Measurements from ENCODE around the gene METTL9. TPM values are rescaled to one million over a fixed set of nuclear protein-coding genes. Genes with fewer than 3 reads are reported as not detected.
"Not testable (repeated sequence)": the region's sequence is repeated elsewhere in the genome, so short reads cannot be mapped to it uniquely, and the experiment has no call there.

Gene METTL9
- 163 and 176 TPM in 2 replicates for total RNA-seq
- 104 and 124 TPM in 2 replicates for polyA plus RNA-seq
- 89.4 and 97.9 TPM in 2 replicates for polyA plus RNA-seq (2012)
- 5.7 and 10.0 TPM in 2 replicates for polyA minus RNA-seq (ENCODE audit: low replicate concordance)

DNA sequence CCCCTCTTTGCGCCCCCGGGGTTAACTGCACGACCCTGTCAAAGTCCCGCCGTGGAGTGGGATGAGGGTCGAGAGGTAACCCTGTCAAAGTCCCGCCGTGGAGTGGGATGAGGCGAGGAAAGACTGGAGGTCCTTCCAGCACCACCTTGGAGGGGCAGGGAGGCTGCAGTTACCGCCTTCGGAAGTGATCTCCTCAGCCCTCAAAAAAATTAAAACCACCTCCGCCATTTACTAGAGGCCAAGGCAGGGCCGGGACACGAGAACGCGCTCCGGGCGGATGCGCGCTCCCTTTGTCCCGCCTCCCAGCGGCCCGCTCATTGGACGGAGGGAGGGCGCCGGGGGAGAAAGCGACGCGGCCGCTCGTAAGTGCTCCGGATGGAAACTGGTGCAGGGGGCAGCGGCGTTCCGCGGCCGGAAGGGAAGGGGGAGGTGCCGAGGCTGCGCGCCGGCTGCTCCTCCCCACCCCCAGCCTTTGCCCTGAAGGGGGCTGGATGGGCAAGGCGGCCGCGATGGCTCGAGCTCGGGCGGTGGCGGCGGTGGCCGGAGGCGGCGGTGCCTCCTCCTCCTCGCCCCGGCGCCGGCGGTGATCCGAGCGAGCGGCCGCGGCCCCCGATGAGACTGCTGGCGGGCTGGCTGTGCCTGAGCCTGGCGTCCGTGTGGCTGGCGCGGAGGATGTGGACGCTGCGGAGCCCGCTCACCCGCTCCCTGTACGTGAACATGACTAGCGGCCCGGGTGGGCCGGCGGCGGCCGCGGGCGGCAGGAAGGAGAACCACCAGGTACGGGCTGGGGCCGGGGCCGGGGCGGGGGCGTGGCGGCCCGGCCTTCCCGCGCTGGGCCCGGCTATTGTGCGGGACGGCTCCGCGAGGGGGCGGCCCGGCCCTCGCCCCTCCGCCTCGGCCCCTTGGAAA, at the start of gene METTL9:
TSS of gene METTL9 (plus strand) at position 456 of the 909 bp plus-strand sequence. CDS start at position 613, 157 bp downstream.
- peaks cover 7% of the 10 kb centered on the region for H3K4me1 ChIP-seq (ENCODE audit: control insufficient read depth, extremely low read depth, insufficient read depth, low read length)
- no peaks in the 10 kb centered on the region for H3K27me3 ChIP-seq (ENCODE audit: control insufficient read depth, insufficient read depth, low read length)
- TF ChIP-seq EZH2 (IDR thresholded peaks at IDR 0.05; ENCODE audit: low read length, missing control alignments), result no peak
- TF ChIP-seq, protein P1, sequence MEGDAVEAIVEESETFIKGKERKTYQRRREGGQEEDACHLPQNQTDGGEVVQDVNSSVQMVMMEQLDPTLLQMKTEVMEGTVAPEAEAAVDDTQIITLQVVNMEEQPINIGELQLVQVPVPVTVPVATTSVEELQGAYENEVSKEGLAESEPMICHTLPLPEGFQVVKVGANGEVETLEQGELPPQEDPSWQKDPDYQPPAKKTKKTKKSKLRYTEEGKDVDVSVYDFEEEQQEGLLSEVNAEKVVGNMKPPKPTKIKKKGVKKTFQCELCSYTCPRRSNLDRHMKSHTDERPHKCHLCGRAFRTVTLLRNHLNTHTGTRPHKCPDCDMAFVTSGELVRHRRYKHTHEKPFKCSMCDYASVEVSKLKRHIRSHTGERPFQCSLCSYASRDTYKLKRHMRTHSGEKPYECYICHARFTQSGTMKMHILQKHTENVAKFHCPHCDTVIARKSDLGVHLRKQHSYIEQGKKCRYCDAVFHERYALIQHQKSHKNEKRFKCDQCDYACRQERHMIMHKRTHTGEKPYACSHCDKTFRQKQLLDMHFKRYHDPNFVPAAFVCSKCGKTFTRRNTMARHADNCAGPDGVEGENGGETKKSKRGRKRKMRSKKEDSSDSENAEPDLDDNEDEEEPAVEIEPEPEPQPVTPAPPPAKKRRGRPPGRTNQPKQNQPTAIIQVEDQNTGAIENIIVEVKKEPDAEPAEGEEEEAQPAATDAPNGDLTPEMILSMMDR (conservative IDR thresholded peaks at IDR 0.05 in 1 of 2, IDR thresholded peaks at IDR 0.05 in 1 of 2; ENCODE audit: low read depth in 1 of 2, low read length in 2 of 2), result no peak
- H3K4me3 ChIP-seq (replicated peaks in 1 of 4; ENCODE audit: control extremely low read depth in 1 of 4, insufficient read depth in 1 of 4, low read depth in 3 of 4, low read length in 4 of 4), result peak within 1 kb of the TSS; percentile 88 to 99 (median 93)
- H2AFZ ChIP-seq (ENCODE audit: low read length), result peak within 1 kb of the TSS; percentile 100
- no peaks in the 10 kb centered on the region for H3K36me3 ChIP-seq (ENCODE audit: control insufficient read depth, insufficient read depth, low read length)
- peak within 1 kb of the TSS; percentile 95 for H3K4me2 ChIP-seq (ENCODE audit: extremely low read depth, insufficient read depth, low read length)
- peaks cover 45% of the 10 kb centered on the region for H3K79me2 ChIP-seq (ENCODE audit: control insufficient read depth, insufficient read depth, low read length)
- peaks cover 2% of the 10 kb centered on the region for H4K20me1 ChIP-seq (ENCODE audit: control insufficient read depth, extremely low read depth, insufficient read depth, low read length)
- H3K9ac ChIP-seq (ENCODE audit: insufficient read depth, low read length), result peak within 1 kb of the TSS; percentile 89
- no peaks in the 10 kb centered on the region for H3K9me3 ChIP-seq (ENCODE audit: control insufficient read depth, insufficient read depth, low read depth, low read length)
- DNase-seq (ENCODE audit: low read depth in 2 of 2), result peak; percentile 94 to 95
- H3K27ac ChIP-seq (ENCODE audit: insufficient read depth, low read length), result peak within 1 kb of the TSS; percentile 90

- not testable (repeated sequence) for H3K4me1 ChIP-seq (ENCODE audit: control insufficient read depth, extremely low read depth, insufficient read depth, low read length); H3K9ac ChIP-seq (ENCODE audit: insufficient read depth, low read length); H3K9me3 ChIP-seq (ENCODE audit: control insufficient read depth, insufficient read depth, low read depth, low read length); H3K27ac ChIP-seq (ENCODE audit: insufficient read depth, low read length); H2AFZ ChIP-seq (ENCODE audit: low read length); H3K36me3 ChIP-seq (ENCODE audit: control insufficient read depth, insufficient read depth, low read length); H3K4me2 ChIP-seq (ENCODE audit: extremely low read depth, insufficient read depth, low read length); DNase-seq (ENCODE audit: low read depth in 2 of 2); H4K20me1 ChIP-seq (ENCODE audit: control insufficient read depth, extremely low read depth, insufficient read depth, low read length); H3K27me3 ChIP-seq (ENCODE audit: control insufficient read depth, insufficient read depth, low read length); H3K4me3 ChIP-seq (replicated peaks in 1 of 4; ENCODE audit: control extremely low read depth in 1 of 4, insufficient read depth in 1 of 4, low read depth in 3 of 4, low read length in 4 of 4); H3K79me2 ChIP-seq (ENCODE audit: control insufficient read depth, insufficient read depth, low read length)
Observed at GRCh38 chr16:21549975-21550374, 49.4 kb upstream of the METTL9 start.

GRCh38 chr16:21550435-21550834, 48.9 kb upstream of the METTL9 start:
- not testable (repeated sequence) for DNase-seq (ENCODE audit: low read depth in 2 of 2); H3K9ac ChIP-seq (ENCODE audit: insufficient read depth, low read length); H3K9me3 ChIP-seq (ENCODE audit: control insufficient read depth, insufficient read depth, low read depth, low read length); H4K20me1 ChIP-seq (ENCODE audit: control insufficient read depth, extremely low read depth, insufficient read depth, low read length); H3K27ac ChIP-seq (ENCODE audit: insufficient read depth, low read length); H3K79me2 ChIP-seq (ENCODE audit: control insufficient read depth, insufficient read depth, low read length); H2AFZ ChIP-seq (ENCODE audit: low read length); H3K36me3 ChIP-seq (ENCODE audit: control insufficient read depth, insufficient read depth, low read length); H3K4me2 ChIP-seq (ENCODE audit: extremely low read depth, insufficient read depth, low read length); H3K27me3 ChIP-seq (ENCODE audit: control insufficient read depth, insufficient read depth, low read length); H3K4me3 ChIP-seq (replicated peaks in 1 of 4; ENCODE audit: control extremely low read depth in 1 of 4, insufficient read depth in 1 of 4, low read depth in 3 of 4, low read length in 4 of 4); H3K4me1 ChIP-seq (ENCODE audit: control insufficient read depth, extremely low read depth, insufficient read depth, low read length)

DNA sequence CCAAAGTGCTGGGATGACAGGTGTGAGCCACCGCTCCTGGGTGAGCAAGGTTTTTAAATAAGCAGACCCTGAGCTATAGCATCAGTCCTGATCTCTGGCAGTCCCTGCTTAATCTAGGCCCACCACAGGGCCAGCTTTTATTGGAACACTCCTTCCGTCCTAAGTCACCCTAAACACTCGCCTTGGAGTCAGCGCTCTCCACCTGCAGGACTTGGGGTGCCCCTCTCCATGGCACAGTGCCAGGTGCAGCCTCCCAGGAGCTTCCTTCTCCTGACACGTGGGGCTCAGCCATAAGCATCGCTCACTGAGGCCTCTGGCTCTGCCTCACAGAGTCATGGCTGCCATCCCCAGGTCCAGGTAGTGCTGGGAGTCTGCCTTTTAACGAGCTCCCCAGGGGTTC, 48.3 kb upstream of the METTL9 start:
- not testable (repeated sequence) for DNase-seq (ENCODE audit: low read depth in 2 of 2); H3K4me2 ChIP-seq (ENCODE audit: extremely low read depth, insufficient read depth, low read length); H3K9me3 ChIP-seq (ENCODE audit: control insufficient read depth, insufficient read depth, low read depth, low read length); H3K4me3 ChIP-seq (replicated peaks in 1 of 4; ENCODE audit: control extremely low read depth in 1 of 4, insufficient read depth in 1 of 4, low read depth in 3 of 4, low read length in 4 of 4); H3K27me3 ChIP-seq (ENCODE audit: control insufficient read depth, insufficient read depth, low read length); H3K36me3 ChIP-seq (ENCODE audit: control insufficient read depth, insufficient read depth, low read length); H4K20me1 ChIP-seq (ENCODE audit: control insufficient read depth, extremely low read depth, insufficient read depth, low read length); H2AFZ ChIP-seq (ENCODE audit: low read length); H3K27ac ChIP-seq (ENCODE audit: insufficient read depth, low read length); H3K9ac ChIP-seq (ENCODE audit: insufficient read depth, low read length); H3K4me1 ChIP-seq (ENCODE audit: control insufficient read depth, extremely low read depth, insufficient read depth, low read length); H3K79me2 ChIP-seq (ENCODE audit: control insufficient read depth, insufficient read depth, low read length)

DNA sequence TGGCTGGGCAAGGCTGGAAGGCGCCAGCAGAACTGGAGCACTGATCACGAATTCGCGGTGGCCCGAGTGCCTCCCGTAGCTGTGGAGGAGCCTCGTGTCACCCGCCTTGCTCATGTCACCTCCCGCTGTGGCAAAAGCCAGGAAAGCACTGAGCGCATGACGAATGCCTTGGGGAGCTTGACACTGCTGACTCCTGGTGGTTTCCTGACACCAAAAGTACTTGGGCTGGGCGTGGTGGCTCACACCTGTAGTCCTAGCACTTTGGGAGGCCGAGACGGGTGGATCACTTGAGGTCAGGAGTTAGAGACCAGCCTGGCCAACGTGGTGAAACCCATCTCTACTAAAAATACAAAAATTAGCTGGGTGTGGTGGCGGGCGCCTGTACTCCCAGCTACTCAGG, 47.8 kb upstream of the METTL9 start:
- H3K27me3 ChIP-seq (ENCODE audit: control insufficient read depth, insufficient read depth, low read length); H3K4me3 ChIP-seq (replicated peaks in 1 of 4; ENCODE audit: control extremely low read depth in 1 of 4, insufficient read depth in 1 of 4, low read depth in 3 of 4, low read length in 4 of 4); H2AFZ ChIP-seq (ENCODE audit: low read length); H4K20me1 ChIP-seq (ENCODE audit: control insufficient read depth, extremely low read depth, insufficient read depth, low read length); H3K4me1 ChIP-seq (ENCODE audit: control insufficient read depth, extremely low read depth, insufficient read depth, low read length); H3K9ac ChIP-seq (ENCODE audit: insufficient read depth, low read length); H3K9me3 ChIP-seq (ENCODE audit: control insufficient read depth, insufficient read depth, low read depth, low read length); H3K4me2 ChIP-seq (ENCODE audit: extremely low read depth, insufficient read depth, low read length); H3K36me3 ChIP-seq (ENCODE audit: control insufficient read depth, insufficient read depth, low read length); H3K27ac ChIP-seq (ENCODE audit: insufficient read depth, low read length); H3K79me2 ChIP-seq (ENCODE audit: control insufficient read depth, insufficient read depth, low read length); DNase-seq (ENCODE audit: low read depth in 2 of 2): not testable (repeated sequence)

All from fibroblast of lung (primary cell).